AG09309 (cell line): ENCODE measurements around the gene ROR1.

Experiments
- DNase-seq: peaks from one replicate; pipeline ENCODE4 v3.0.0-alpha.2; 2010; ENCODE audit warnings: low read depth
- H3K4me3 ChIP-seq: 2 replicates; pipeline ENCODE4 v1.5.1; 2011; ENCODE audit warnings: mild to moderate bottlenecking, low read depth, low read length, moderate library complexity; ENCODE audit not compliant: control insufficient read depth
- TF ChIP-seq, protein P1 (sequence below): IDR thresholded peaks from 2 replicates; pipeline ENCODE4 v1.5.1; 2011; ENCODE audit warnings: mild to moderate bottlenecking, low read depth, low read length, inconsistent platforms; ENCODE audit not compliant: insufficient read depth, control insufficient read depth; ENCODE audit errors: missing control alignments

ROR1 gene

DNA sequence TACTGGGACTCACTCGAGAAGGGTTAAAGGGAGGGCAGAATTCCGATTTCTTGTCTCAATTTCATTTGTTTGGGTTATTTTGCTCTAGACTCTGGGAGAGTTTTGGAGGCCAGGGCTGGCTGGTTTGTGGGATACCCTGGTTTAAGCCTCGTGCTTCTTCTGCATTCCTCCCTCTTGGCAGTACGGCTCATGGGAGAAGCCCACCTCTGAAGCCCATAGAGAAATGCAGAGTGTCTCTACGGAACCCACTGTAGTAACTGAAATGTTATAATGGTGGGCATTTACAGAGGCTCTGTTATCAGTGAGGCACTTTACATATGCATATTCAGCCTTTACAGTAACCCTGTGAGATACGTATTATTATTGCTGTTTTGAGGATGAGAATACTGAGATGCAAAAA is 43.9 kb downstream of the ROR1 start:
- no peak overlapping the region for H3K4me3 ChIP-seq
- DNase-seq, result no peak
- TF ChIP-seq, protein P1, sequence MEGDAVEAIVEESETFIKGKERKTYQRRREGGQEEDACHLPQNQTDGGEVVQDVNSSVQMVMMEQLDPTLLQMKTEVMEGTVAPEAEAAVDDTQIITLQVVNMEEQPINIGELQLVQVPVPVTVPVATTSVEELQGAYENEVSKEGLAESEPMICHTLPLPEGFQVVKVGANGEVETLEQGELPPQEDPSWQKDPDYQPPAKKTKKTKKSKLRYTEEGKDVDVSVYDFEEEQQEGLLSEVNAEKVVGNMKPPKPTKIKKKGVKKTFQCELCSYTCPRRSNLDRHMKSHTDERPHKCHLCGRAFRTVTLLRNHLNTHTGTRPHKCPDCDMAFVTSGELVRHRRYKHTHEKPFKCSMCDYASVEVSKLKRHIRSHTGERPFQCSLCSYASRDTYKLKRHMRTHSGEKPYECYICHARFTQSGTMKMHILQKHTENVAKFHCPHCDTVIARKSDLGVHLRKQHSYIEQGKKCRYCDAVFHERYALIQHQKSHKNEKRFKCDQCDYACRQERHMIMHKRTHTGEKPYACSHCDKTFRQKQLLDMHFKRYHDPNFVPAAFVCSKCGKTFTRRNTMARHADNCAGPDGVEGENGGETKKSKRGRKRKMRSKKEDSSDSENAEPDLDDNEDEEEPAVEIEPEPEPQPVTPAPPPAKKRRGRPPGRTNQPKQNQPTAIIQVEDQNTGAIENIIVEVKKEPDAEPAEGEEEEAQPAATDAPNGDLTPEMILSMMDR, result no peak

DNA sequence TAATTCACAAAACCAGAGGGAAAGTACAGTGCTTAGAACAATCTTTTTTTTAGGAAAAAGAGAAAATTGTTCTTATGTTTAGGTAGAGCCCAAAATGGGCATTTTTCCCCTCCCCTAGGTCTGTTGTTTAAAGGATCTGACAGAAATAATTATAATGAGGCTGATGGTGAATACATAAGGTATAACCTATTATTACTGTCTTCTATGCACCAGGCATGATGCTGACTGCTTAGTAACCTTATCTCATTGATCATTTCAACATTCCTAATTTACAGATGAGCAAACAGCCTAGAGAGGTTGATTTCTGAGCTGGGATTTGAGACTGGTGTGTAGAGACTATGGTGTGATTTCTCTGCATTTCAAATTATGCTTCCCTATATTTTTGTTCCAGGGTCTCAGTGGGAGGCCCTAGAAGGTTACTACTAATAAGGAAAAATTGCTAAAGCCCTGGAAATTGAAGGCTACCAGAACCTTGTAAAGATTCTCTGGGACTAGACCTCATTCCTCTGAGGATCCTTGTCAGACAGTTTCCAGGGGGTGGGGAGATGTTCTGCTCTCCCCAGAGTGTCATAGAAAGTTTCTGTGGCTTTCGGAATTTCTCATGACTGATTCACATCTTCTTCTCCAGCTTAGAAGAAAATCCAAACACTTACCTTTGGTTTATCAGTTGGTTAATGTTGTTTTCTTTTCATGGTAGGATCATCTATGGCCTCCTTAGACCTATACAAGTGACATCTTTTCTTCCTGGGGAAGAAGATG is 44.9 kb downstream of the ROR1 start:
- DNase-seq, result no peak
- TF ChIP-seq, protein P1, result no peak
- no peak overlapping the region for H3K4me3 ChIP-seq

DNA sequence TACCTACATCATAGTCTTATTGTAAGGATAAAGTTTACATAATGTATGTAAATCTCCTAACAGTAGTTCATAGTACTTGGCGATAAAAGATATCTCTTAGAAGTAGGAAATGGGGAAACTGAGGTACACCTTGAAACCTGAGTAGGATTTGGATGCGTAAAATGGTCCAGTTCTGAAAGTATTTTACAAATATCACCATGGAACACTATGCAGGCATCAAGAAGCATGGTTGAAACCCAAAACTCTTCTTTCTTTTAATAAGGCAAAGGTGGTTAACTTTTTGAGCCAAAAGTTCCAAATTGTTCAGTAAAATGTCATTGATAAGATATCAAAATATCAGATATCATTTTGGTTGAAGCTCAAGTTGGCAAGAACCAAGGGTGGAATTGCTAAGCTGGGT is 46.0 kb downstream of the ROR1 start:
- TF ChIP-seq, protein P1, result no peak
- DNase-seq, result no peak

DNA sequence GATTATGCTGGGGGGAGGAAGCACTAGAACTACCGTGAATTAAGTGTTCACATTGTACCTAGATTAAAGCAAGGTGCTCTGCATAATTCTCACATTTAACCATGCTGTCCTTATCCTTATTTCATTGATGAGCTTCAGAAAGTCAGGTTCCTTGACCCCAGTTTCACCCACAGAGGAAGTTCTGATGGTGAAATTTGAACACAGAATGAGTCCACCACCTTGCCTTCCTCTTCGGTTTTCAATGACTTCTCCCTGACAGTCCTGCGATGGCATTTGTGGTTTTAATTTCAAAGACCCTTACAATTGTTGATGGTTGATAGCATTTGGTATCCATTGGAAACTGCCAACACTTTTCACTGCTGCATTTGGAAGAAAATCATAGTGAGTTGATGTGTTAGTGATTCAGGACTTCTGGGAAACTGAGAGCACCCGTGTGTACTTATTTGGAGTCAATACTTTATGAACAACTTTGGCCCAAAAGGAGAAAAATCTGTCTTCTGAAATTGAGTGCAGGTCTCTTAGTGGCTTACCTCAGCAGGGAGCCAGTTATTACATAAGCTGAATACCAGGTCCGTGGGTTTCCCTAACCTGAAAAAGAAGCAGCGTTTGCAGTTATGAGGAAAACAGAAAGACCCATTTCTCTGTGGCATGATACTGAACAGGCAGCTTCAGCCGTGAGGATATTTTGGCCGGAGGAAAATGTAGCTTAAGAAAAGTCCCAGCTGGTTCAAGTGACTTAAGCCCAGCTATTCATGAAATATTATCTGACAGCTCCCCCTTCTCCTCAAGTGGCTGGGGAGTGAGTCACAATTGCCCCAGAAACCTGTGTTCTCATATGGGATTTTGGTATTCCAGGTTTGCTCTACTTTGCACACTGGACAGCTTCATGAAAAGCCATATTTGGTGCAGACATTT is 47.5 kb downstream of the ROR1 start:
- no peak for DNase-seq
- TF ChIP-seq, protein P1, result no peak
- no peak overlapping the region for H3K4me3 ChIP-seq

More for the DNA sequence above, 46.0 kb downstream of the ROR1 start:
- no peak overlapping the region for H3K4me3 ChIP-seq

DNA sequence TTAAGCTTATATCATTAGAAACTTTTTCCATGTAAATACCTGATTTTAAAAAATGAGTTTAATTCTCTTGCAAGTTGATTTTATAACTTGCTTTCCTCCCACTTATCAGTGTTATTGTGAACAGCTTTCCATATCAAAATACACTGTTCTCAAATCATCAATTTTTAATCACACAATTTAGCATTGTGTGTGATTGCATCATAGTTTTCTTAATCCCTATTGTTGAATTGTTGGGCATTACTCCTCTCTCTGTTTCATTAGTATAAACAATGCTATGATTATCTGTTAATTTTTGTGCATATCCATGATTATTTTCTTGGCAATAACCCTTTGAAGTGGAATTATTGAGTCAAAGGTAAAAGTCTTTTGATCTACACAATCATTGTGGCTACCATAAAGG is 48.7 kb downstream of the ROR1 start:
- no peak for DNase-seq
- H3K4me3 ChIP-seq, result no peak overlapping the region
- TF ChIP-seq, protein P1, result no peak

DNA sequence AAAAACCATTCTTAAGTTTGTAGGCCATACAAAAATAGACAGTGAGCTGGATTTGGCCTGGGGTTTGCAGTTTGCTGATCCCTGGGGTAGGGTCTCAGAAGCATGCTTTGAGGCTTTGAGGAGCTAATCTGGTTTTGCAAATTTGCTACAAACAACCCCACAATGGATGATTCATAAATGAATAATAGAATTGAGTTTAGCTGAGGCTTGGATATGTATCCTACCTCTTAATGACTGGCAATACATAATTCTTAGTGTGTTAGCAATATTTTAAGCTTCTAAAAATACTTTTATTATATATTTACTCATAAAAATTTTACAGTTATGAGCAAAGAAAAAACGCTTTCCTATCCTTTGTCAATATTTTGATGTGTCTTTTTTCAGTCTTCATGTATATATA is 50.6 kb downstream of the ROR1 start:
- TF ChIP-seq, protein P1, result no peak
- no peak overlapping the region for H3K4me3 ChIP-seq

More for the DNA sequence above, 50.6 kb downstream of the ROR1 start:
- no peak for DNase-seq
